HG02938 (cell line): ENCODE measurements around the gene TRPV2.
"Not testable (repeated sequence)": the region's sequence is repeated elsewhere in the genome, so short reads cannot be mapped to it uniquely, and the experiment has no call there.

Experiments
- ATAC-seq: cut with Tn5 transposase; IDR thresholded peaks from one replicate; pipeline ENCODE4 v1.9.1; 2021; ENCODE audit warnings: mild to moderate bottlenecking, moderate library complexity; ENCODE audit not compliant: unreplicated experiment

TRPV2 gene

GRCh38 chr17:16403847-16404246 is 11.5 kb upstream of the TRPV2 start:
- not testable (repeated sequence) for ATAC-seq

GRCh38 chr17:16406742-16407674 is 8.4 kb upstream of the TRPV2 start:
- ATAC-seq: no peak

DNA sequence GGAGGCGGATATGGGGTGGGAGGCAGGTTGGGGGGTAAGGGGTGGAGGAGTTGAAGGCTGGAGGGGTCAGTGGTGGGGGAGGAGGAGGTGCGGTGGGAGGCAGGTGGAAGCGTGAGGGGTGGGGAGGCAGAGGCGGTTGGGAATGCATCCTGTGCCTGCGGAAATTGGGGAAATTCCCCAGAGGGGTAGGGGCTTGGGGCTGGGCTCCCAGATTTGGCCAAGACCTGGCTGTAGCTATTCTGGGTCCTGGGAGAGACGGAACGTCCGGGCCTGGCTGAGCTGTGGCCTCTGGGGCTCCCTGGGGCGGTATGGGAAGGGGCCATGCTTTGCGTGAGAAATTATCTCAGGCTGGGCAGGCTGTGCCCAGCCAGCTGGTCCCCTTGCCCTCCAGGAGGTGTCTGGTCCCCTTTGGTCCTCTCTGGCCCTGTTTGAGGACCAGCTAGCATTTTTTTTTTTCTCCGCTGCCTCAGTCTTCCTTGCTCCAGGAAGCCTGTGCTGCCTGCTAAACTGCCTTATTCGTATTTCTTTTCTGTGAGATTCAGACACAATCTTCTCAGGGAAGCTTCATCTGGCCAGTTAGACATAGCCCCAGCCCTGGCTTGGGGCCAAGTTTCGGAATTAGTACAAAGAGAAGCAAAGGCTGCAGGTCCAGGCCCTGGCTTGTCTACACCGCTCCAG is 7.3 kb upstream of the TRPV2 start:
- ATAC-seq: peak; percentile 77

- no peak for ATAC-seq
Measured at GRCh38 chr17:16417399-16417798, 2.0 kb downstream of the TRPV2 start.

DNA sequence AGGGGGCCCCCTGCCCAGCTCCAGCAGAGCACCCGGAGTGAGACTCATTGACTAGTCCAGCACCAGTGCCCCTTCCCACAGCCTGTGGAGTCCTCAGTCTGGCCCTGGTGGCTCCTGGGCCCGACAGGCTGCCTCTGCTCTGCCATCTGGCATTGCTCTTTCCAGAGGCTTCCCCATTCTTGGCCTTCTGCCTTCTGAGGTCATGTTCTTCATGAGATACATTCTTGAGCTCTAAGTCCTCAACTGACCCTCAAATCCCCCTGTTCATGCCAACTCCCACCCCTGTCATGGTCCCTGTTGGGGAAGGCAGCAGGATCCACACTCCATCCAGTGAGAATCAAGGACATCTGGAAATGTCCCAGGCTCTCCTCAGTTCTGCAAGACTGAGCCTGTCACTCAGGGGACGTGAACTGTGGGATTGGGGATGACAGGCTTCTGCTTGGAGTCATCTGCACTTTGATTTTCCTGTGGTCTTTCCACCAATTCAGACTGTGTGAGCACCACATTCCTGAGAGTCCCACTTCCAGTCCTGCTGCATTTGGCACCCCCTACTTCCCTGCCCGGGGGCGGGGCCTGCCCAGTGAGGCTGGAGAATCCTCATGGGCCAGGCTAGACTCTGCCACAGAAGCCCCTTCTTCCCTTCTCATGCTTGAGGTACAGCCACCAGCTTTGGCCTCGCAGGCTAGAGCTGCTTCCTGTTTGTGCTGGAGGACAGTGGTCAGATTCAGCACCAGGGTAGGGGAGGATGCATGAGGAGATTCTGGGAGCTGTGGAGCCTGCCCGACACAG is 2.7 kb downstream of the TRPV2 start:
- ATAC-seq: no peak

GRCh38 chr17:16418685-16419068 is 3.3 kb downstream of the TRPV2 start:
- no peak for ATAC-seq

GRCh38 chr17:16419074-16419928 is 3.9 kb downstream of the TRPV2 start:
- no peak for ATAC-seq

DNA sequence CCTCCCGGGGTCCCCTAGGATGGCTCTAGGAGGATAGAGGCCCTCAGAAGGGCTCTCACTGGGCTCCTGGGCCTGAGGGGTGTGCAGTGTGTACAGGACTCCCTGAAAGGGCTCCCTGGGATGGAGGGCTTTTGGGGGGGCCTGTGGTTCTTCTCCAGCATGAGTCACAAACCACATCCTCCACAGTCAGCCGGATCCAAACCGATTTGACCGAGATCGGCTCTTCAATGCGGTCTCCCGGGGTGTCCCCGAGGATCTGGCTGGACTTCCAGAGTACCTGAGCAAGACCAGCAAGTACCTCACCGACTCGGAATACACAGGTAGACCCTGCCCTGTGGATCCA is 4.5 kb downstream of the TRPV2 start:
- ATAC-seq: no peak

DNA sequence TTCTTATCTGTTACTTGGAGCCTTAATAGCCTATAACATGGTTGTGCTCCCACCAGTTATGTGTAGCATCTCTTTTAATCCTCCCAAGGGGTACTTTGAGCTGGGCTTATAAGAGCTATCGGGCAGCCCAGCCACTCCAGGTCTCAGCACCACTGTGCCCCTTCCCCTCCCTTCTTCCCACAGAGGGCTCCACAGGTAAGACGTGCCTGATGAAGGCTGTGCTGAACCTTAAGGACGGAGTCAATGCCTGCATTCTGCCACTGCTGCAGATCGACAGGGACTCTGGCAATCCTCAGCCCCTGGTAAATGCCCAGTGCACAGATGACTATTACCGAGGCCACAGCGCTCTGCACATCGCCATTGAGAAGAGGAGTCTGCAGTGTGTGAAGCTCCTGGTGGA is 7.0 kb downstream of the TRPV2 start:
- ATAC-seq: no peak

DNA sequence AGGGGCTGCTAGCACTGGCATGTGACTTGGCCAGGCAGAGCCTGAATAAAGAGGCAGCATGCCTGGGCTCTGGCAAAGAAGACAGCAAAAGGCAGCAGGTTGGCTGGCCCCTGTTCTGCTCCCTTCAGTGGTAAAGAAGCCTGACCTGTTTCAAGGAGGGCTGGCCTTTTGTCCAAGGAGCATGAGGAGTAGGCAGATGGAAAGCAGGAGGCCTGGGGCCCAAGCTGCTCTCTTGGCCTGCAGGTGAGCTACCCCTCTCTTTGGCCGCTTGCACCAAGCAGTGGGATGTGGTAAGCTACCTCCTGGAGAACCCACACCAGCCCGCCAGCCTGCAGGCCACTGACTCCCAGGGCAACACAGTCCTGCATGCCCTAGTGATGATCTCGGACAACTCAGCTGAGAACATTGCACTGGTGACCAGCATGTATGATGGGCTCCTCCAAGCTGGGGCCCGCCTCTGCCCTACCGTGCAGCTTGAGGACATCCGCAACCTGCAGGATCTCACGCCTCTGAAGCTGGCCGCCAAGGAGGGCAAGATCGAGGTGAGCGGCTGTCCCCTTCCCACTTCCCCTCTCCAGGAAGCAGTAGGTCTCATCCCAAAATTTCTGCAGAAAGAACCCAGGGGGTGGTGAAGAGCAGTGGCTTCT is 8.0 kb downstream of the TRPV2 start:
- ATAC-seq: no peak

- no peak for ATAC-seq
Measured at GRCh38 chr17:16425202-16425601, 9.8 kb downstream of the TRPV2 start.

DNA sequence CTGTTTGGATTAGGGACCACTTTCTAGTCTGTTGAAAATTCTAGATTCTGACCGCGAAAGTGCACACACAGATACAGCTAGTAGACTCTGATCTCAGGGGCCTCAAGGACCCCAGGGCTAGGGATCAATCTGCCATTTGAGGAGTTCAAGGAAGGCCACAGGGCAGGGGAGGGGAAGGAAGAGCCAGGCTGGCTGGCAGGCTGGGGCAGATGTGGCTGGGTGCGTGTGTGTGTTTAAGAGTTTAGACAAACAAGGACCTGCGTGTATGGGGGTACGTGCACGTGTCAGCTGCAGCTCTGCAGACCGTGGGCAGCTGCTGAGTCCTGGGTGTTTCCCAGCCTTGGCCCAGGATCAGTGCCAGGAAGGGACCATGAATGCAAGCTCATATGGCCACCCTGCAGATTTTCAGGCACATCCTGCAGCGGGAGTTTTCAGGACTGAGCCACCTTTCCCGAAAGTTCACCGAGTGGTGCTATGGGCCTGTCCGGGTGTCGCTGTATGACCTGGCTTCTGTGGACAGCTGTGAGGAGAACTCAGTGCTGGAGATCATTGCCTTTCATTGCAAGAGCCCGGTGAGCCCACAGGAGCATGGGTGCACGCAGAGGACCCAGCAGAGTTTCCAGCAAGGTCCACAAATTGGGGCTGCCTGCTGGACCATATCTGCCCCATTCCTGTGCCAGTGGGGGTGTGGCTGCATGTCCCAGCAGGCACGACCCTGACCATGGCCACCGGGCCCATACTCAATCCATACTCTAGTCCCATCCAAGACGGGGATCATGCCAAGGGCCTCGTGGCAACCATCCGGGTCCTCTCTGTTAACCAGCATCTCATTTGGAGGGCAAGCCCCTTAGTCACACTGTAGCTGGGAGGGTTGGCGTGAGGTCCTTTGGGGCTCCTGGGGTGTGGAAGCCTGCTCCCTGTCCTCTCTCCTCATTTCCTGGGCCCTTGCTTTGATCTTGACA is 10.6 kb downstream of the TRPV2 start:
- ATAC-seq: no peak

DNA sequence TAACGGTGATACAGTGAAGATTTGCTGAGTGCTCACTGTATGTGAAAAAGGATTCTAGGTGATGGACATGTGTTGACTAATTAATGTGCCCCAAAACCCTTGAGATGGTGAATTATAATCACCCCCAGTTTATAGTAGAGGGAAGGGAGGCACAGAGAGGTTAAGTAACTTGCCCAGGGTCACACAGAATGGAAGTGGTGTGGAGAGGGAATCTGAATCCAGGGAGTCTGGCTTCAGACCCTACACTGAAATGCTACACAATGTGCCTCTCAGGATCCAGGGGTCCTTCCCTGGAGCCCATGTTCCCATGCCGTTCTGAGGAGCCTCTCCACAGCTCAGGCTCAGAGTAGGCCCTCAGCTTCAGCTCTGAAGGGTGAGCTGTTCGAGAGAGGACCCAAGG is 11.6 kb downstream of the TRPV2 start:
- no peak for ATAC-seq

- ATAC-seq: no peak
Measured at GRCh38 chr17:16428098-16428882, 12.9 kb downstream of the TRPV2 start.

DNA sequence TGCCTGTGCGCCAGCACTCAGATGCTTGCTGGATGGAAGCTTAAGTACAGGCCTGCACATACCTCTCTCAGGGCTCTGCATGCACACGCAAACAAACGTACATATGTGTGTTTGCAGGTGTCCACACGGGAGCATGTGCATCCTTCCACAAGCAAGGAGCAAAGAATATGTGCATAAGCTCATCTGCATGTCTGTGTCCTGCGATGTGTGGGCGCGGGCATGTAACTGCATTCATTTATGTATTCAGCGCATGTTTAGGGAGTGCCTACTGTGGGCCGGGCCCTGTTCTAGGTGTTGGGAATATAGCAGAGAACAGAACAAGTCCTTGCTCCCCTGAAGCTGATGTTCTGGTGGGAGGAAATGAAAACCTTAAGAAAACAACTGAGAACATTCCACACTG is 13.7 kb downstream of the TRPV2 start:
- no peak for ATAC-seq

GRCh38 chr17:16430650-16431049 is 15.3 kb downstream of the TRPV2 start:
- no peak for ATAC-seq

GRCh38 chr17:16432017-16432416 is 16.6 kb downstream of the TRPV2 start:
- no peak for ATAC-seq

- no peak for ATAC-seq
Measured at GRCh38 chr17:16433514-16433913, 18.1 kb downstream of the TRPV2 start.
